CD14-positive monocyte (primary cell): ENCODE results near the gene NEURL4. TPM values are rescaled to one million over a fixed set of nuclear protein-coding genes. Genes with fewer than 3 reads are reported as not detected.

ENCODE experiments used
- DNase-seq, 3 donors: peaks; one replicate each; pipeline ENCODE4 v3.0.0-alpha.2; 2011 to 2022
- H2AFZ ChIP-seq: 2 replicates; pipeline ENCODE4 v1.6.0; 2012; ENCODE audit warnings: mild to moderate bottlenecking, low read depth, low read length, inconsistent platforms; ENCODE audit not compliant: insufficient read depth, poor library complexity, severe bottlenecking
- H3K27ac ChIP-seq, 2 donors: 1 replicate in 1 of 2; 2 replicates in 1 of 2; pipeline ENCODE4 v1.5.1; 2012 to 2013; ENCODE audit warnings: low read length in 2 of 2, control low read depth in 1 of 2, inconsistent platforms in 1 of 2, low read depth in 1 of 2, mild to moderate bottlenecking in 1 of 2
- H3K27me3 ChIP-seq, 2 donors: one replicate each; pipeline versions ENCODE4 v1.6.0 to v1.6.1; 2011 to 2013; ENCODE audit warnings: low read length in 2 of 2; ENCODE audit not compliant: control insufficient read depth in 2 of 2, insufficient read depth in 2 of 2
- H3K36me3 ChIP-seq, 2 donors: replicated peaks in 1 of 2; 1 replicate in 1 of 2; 2 replicates in 1 of 2; pipeline versions ENCODE4 v1.5.1 to v1.6.1; 2012 to 2013; ENCODE audit warnings: low read length in 2 of 2, control low read depth in 1 of 2, inconsistent platforms in 1 of 2, mild to moderate bottlenecking in 1 of 2; ENCODE audit not compliant: insufficient read depth in 2 of 2, control insufficient read depth in 1 of 2
- H3K4me1 ChIP-seq, 2 donors: 1 replicate in 1 of 2; 2 replicates in 1 of 2; pipeline versions ENCODE4 v1.5.1 to v1.6.1; 2012 to 2013; ENCODE audit warnings: low read length in 2 of 2, control low read depth in 1 of 2, inconsistent platforms in 1 of 2, mild to moderate bottlenecking in 1 of 2, moderate library complexity in 1 of 2; ENCODE audit not compliant: insufficient read depth in 2 of 2, control insufficient read depth in 1 of 2
- H3K4me2 ChIP-seq: replicated peaks from 2 replicates; pipeline ENCODE3; 2012; ENCODE audit warnings: low read length, moderate library complexity, mild to moderate bottlenecking; ENCODE audit not compliant: poor library complexity, severe bottlenecking; ENCODE audit errors: extremely low read depth
- H3K4me3 ChIP-seq, 3 experiments: fragments of 200-600 bp in 1 of 3; sonication (generic) in 1 of 3; replicated peaks in 1 of 3; 1 replicate in 2 of 3; 2 replicates in 1 of 3; pipeline ENCODE4 v1.5.1; 2011 to 2013; ENCODE audit warnings: low read length in 3 of 3, mild to moderate bottlenecking in 3 of 3, control low read depth in 2 of 3, low read depth in 2 of 3, inconsistent platforms in 1 of 3, moderate library complexity in 1 of 3
- H3K79me2 ChIP-seq: 2 replicates; pipeline ENCODE4 v1.6.0; 2012; ENCODE audit warnings: mild to moderate bottlenecking, control low read depth, inconsistent platforms, low read length, moderate library complexity; ENCODE audit not compliant: insufficient read depth
- H3K9ac ChIP-seq: 2 replicates; pipeline ENCODE4 v1.6.0; 2017; ENCODE audit warnings: low read length, mild to moderate bottlenecking; ENCODE audit not compliant: insufficient read depth, poor library complexity, severe bottlenecking
- H3K9me3 ChIP-seq, 2 donors: replicated peaks in 1 of 2; 1 replicate in 1 of 2; 2 replicates in 1 of 2; pipeline versions ENCODE4 v1.5.1 to v1.6.1; 2012 to 2013; ENCODE audit warnings: low read length in 2 of 2, control low read depth in 1 of 2; ENCODE audit not compliant: control insufficient read depth in 1 of 2, insufficient read depth in 1 of 2
- H4K20me1 ChIP-seq: 2 replicates; pipeline ENCODE4 v1.6.0; 2012; ENCODE audit warnings: mild to moderate bottlenecking, low read length, control low read depth, moderate library complexity; ENCODE audit not compliant: insufficient read depth
- H3K27ac Mint-ChIP-seq, 7 donors: one replicate each; pipeline ENCODE4 v1.8.0; 2020; ENCODE audit warnings: mild to moderate bottlenecking in 7 of 7, mixed read lengths in 7 of 7, moderate library complexity in 6 of 7, inconsistent platforms in 2 of 7
- H3K27me3 Mint-ChIP-seq, 3 donors: one replicate each; pipeline ENCODE4 v1.8.0; 2021 to 2022; ENCODE audit warnings: low read depth in 3 of 3, mild to moderate bottlenecking in 3 of 3, mixed read lengths in 3 of 3, moderate library complexity in 3 of 3, inconsistent platforms in 1 of 3
- H3K36me3 Mint-ChIP-seq, 2 donors: one replicate each; pipeline ENCODE4 v1.8.0; 2020; ENCODE audit warnings: mixed read lengths in 2 of 2, inconsistent platforms in 1 of 2, mild to moderate bottlenecking in 1 of 2
- H3K4me1 Mint-ChIP-seq: one replicate; pipeline ENCODE4 v1.8.0; 2020; ENCODE audit warnings: mild to moderate bottlenecking, mixed read lengths
- H3K4me3 Mint-ChIP-seq, 2 donors: one replicate each; pipeline ENCODE4 v1.8.0; 2020; ENCODE audit warnings: mild to moderate bottlenecking in 2 of 2, mixed read lengths in 2 of 2, moderate library complexity in 1 of 2
- H3K9me3 Mint-ChIP-seq, 7 donors: one replicate each; pipeline ENCODE4 v1.8.0; 2020 to 2022; ENCODE audit warnings: mixed read lengths in 7 of 7, mild to moderate bottlenecking in 6 of 7, moderate library complexity in 6 of 7, inconsistent platforms in 2 of 7
- CTCF ChIP-seq: fragments of 200-600 bp; IDR thresholded peaks from one replicate; pipeline ENCODE4 v1.8.0; 2022; ENCODE audit warnings: antibody characterized with exemption, mild to moderate bottlenecking
- WGBS: methylation state at CpG from one replicate; pipeline ENCODE4 v1.1.5; 2013; ENCODE audit warnings: missing lambda C conversion rate; ENCODE audit not compliant: insufficient coverage; 5-methylcytosine and 5-hydroxymethylcytosine counted together
- intact Hi-C, 2 donors: fragments of 100-400 bp; cut with micrococcal nuclease; formaldehyde crosslinking; loops; one replicate each; pipeline versions ENCODE4 v1.15.0 to v1.15.1; 2023
- polyA plus RNA-seq, 3 donors: library from polyadenylated mRNA; depleted of rRNA in 1 of 3; unstranded in 2 of 3; stranded (reverse) in 1 of 3; fragments of 300-500 nt in 2 of 3; fragments of >200 nt in 1 of 3; fragmentation: Illumina TruSeq in 2 of 3; gene quantifications; 1 replicate in 2 of 3; 2 replicates in 1 of 3; pipeline ENCODE4 v1.2.3, GENCODE V29; 2012 to 2021

Gene NEURL4
- polyA plus RNA-seq, 3 donors: 0.35 to 42.6 (median 0.44) TPM

GRCh38 chr17:7327056-7327455 lies 2.1 kb downstream of the NEURL4 start:
- no peak for DNase-seq
- Histone ChIP-seq H3K27ac (no peak overlapping the region), H3K4me1 (peaks cover 27 to 31% of the 10 kb centered on the region in 2 donors), H3K27me3 (no peaks in the 10 kb centered on the region), H3K36me3 (peaks cover 39 to 47% of the 10 kb centered on the region in 2 donors), H3K9ac (no peak overlapping the region), H3K9me3 (no peaks in the 10 kb centered on the region), H3K4me2 (no peak overlapping the region), H3K79me2 (peaks cover 18% of the 10 kb centered on the region), H3K4me3 (no peak overlapping the region), H2AFZ (no peak overlapping the region), H4K20me1 (peaks cover 7% of the 10 kb centered on the region)
- Mint-ChIP-seq H3K36me3 (peaks cover 34 to 51% of the 10 kb centered on the region in 2 donors), H3K4me3 (no peak overlapping the region), H3K27me3 (peaks cover 0 to 2% (median 0%) of the 10 kb centered on the region in 3 donors), H3K27ac (peak overlapping the region in 1 of 7 donors; percentile 42), H3K9me3 (no peaks in the 10 kb centered on the region), H3K4me1 (peaks cover 24% of the 10 kb centered on the region)
- intact Hi-C loops: loop anchor here in 1 of 2 donors (10.0 kb wide), 1 partner anchor 248 kb away; the partner anchor contains the start of gene CD68
- TF ChIP-seq CTCF: no peak
- no CpG with 5 or more reads among the region's 7 CpGs for WGBS

- no peak overlapping the region for H3K4me3 Mint-ChIP-seq
- H3K27me3 Mint-ChIP-seq: peaks cover 0 to 2% (median 0%) of the 10 kb centered on the region in 3 donors
- peaks cover 48 to 56% of the 10 kb centered on the region in 2 donors for H3K36me3 ChIP-seq
- no peak overlapping the region for H3K27ac Mint-ChIP-seq
- no peaks in the 10 kb centered on the region for H3K27me3 ChIP-seq
- H4K20me1 ChIP-seq: peaks cover 7% of the 10 kb centered on the region
- no peak overlapping the region for H3K27ac ChIP-seq
- no peak overlapping the region for H3K4me3 ChIP-seq
- intact Hi-C loops: loop anchor here in 1 of 2 donors (10.0 kb wide), 1 partner anchor 249 kb away; the partner anchor contains the start of gene CD68
- no peaks in the 10 kb centered on the region for H3K9me3 Mint-ChIP-seq
- DNase-seq: no peak
- peaks cover 24 to 27% of the 10 kb centered on the region in 2 donors for H3K4me1 ChIP-seq
- no peak overlapping the region for H3K9ac ChIP-seq
- no peak overlapping the region for H2AFZ ChIP-seq
- peaks cover 19% of the 10 kb centered on the region for H3K4me1 Mint-ChIP-seq
- no peak for TF ChIP-seq CTCF
- no peak overlapping the region for H3K4me2 ChIP-seq
- 100% methylated on average over 1 of the region's 11 CpGs for WGBS
- no peaks in the 10 kb centered on the region for H3K9me3 ChIP-seq
- peaks cover 18% of the 10 kb centered on the region for H3K79me2 ChIP-seq
- H3K36me3 Mint-ChIP-seq: peaks cover 43 to 59% of the 10 kb centered on the region in 2 donors
These were observed 2.9 kb downstream of the NEURL4 start for GRCh38 chr17:7326186-7326585.
